Fibroblast of pulmonary artery (primary cell): Measurements from ENCODE around the gene GLI3.

Experiments
- DNase-seq: peaks from one replicate; pipeline ENCODE4 v3.0.0-alpha.2; 2010; ENCODE audit warnings: low read depth
- H3K4me3 ChIP-seq: replicated peaks from 2 replicates; pipeline ENCODE4 v1.5.1; 2011; ENCODE audit warnings: low read depth, mild to moderate bottlenecking, control low read depth, low read length, moderate library complexity
- TF ChIP-seq, protein P1 (sequence below): IDR thresholded peaks from 2 replicates; pipeline ENCODE4 v1.5.1; 2011; ENCODE audit warnings: mild to moderate bottlenecking, control low read depth, low read length, inconsistent platforms; ENCODE audit errors: missing control alignments

The GLI3 gene

DNA sequence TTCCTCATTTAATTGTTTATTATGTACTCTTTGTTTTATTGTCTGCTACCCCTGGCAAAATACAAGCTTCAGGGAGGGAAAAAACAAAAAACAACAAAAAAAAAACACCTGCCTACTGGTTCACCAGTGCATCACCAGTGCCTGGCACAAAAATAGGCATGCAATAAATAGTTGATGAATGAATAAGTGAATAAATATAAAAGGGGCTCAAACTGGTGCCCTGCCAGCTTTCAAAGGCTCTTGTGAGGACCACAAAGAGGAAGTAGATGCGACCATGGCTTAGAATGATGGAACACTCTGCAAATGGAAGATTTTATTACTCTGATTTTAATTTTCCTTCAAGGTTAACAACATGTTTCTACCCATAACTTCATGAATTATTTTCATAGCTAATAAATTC lies 321.1 kb downstream of the GLI3 start:
- no peak overlapping the region for H3K4me3 ChIP-seq
- DNase-seq = no peak
- TF ChIP-seq, protein P1, sequence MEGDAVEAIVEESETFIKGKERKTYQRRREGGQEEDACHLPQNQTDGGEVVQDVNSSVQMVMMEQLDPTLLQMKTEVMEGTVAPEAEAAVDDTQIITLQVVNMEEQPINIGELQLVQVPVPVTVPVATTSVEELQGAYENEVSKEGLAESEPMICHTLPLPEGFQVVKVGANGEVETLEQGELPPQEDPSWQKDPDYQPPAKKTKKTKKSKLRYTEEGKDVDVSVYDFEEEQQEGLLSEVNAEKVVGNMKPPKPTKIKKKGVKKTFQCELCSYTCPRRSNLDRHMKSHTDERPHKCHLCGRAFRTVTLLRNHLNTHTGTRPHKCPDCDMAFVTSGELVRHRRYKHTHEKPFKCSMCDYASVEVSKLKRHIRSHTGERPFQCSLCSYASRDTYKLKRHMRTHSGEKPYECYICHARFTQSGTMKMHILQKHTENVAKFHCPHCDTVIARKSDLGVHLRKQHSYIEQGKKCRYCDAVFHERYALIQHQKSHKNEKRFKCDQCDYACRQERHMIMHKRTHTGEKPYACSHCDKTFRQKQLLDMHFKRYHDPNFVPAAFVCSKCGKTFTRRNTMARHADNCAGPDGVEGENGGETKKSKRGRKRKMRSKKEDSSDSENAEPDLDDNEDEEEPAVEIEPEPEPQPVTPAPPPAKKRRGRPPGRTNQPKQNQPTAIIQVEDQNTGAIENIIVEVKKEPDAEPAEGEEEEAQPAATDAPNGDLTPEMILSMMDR = no peak

DNA sequence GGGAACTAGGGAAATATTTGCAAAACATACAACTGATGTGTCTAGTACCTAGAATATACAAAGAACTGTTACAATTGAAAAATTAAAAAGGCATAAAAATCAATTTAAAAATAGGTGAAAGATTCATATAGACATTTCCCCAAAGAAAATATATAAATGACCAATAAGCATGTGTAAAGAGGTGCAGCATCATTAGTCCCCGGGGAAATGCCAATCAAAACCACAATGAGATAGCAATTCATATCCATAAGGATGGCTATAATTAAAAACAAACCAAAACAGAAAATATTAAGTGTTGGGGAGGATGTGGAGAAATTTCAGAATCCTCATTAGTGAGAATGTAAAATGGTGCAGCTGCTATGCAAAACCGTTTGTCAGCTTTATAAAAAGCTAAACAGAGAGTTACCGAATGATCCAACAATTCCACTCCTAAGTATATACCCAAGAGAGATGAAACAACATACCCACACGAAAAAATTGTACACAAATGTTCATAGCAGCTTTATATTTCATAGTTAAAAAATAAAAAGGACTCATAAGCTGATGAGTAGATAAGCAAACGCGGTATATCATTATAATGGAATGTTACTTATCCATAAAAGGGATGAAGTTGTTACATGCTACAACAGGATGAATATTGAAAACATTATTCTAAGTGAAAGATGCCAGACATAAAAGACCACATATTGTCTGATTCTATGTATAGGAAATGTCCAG lies 324.0 kb downstream of the GLI3 start:
- TF ChIP-seq, protein P1 = no peak
- no peak for DNase-seq
- H3K4me3 ChIP-seq = no peak overlapping the region

DNA sequence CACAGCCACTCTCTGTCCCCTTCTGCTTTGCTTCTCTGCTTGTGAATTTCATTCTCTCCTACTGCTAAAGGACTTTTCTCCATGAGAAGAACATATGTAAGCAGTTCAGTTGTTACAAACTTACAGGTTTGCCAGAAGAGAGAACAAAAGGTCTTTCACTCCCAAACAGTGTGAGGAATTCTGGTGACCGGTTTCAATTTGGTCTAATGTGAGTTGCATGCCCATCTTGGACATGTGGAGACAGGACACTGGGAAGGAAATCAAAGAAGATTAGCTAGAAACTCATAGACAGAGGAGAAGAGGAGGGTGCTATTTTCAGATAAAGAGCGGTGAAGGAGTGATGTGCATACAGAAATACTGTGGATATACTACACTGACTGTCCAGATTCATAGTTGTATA lies 324.6 kb downstream of the GLI3 start:
- TF ChIP-seq, protein P1 = no peak
- H3K4me3 ChIP-seq = no peak overlapping the region
- no peak for DNase-seq

DNA sequence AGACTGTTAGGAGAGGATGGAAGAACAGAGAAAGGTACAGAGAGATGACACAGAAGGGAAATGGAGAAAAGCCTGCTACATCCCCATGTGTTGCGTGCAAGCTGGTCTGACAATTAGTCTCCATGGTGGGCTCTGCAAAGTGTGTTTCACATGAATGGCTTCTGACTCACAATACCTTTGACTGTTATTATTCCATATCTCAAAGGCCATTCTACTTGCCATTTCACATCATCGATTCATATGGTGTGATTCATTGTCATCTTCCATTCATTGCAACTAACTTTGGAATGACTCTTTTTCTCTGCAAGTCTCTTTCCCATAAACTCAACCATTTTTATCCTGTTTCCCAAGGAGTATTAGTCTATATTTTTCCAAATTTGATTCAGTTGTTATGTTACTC lies 325.2 kb downstream of the GLI3 start:
- TF ChIP-seq, protein P1 = no peak
- no peak overlapping the region for H3K4me3 ChIP-seq
- DNase-seq = peak; percentile 41
